ENCODE results near the gene CYP19A1.

The CYP19A1 gene

DNA sequence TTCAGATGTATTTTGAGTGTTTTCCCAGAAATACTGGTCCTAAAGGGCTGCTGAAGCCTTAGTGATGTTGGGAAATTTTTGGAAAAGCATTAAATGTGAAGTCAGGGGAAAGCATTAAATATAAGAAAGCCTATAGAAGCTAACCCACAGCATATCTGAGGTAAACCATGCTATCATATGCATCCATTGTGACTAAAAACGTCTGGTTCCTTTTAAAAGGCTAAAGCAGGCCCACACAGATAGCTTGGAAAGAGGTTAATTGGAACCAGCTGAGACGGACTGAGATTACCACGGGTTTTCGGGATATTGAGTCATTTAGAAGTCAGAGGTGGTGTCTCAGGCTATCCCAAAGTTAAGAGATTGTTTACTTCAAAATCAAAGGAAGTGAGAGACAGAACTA is 78.2 kb downstream of the CYP19A1 start:
- no peak for DNase-seq (ENCODE audit: low spot score)

DNA sequence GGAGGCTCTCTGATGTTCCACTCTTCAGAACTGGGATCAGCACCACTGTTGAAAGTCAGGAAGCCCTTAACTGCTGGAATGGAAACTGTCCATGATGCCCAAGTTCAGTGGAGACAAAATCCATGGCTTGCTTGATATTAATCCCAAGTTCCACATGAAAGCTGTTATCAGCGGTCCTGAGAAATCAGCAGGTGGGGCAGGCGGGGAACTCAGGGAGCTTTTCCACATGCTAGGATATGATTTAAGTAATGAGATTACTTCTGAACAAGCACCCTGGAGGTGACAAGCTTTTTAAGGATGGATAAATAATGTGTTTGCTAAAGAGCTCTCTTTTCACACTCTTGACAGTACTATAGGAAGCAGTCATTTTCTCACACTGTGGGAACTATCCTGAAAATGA is 82.9 kb downstream of the CYP19A1 start:
- no peak for DNase-seq (ENCODE audit: low spot score)

DNA sequence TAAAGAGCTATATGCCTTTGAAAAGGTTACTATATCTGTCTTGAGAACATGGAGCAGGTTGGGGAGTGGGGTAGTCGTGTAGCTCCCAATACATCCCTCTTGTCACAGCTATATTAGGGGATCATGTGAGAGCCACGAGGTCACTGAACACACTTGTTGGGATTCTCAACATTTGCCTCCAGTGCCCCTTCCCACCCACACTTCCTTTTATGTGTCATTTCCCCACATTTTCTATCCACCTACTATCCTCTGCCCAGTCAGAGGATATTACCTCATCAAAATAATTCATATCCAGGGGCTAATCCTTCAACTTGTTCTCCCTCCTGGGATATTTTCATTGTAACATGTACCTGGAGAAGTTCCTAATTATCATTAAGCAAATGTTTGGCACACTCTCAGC is 85.0 kb downstream of the CYP19A1 start:
- no peak for DNase-seq (ENCODE audit: low spot score)

DNA sequence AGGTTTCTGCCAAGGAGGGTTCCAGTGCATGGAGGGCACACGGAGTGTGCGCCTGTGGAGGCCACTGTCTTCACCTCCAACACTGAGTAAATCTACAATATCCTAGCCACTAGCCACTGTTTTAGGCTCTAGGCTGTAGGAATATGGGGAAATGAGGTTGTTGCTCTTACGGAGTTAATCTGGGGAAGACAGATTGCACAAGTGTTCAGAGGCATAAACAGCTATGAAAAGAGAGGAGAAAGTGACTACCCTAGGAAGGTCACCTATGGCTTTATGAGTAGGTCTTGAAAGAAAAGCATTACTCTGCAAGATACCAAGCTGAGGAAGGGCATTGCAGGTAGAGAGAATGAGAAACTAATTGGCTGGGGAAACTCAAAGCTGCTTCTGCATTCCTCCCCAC is 85.7 kb downstream of the CYP19A1 start:
- DNase-seq (ENCODE audit: low spot score) = no peak

DNA sequence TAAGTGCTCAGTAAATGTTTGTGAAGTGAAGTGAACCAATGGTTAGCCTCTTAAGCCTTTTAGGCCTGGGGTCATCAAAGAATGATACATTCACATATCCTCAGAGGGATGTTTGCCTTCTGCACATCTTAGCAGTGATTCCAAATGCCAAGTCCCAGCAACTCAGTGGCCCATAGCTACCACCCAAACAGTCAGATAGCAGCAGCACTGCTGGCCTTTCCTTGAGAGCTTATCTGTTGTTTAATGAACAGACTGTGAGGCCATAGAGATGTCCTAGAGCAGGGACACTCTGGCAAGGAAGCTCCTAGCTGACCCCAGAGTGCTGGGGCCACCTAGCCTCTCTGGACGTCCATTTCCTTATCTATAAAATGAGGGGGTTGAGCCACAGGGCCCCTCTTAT is 86.8 kb downstream of the CYP19A1 start:
- no peak for DNase-seq (ENCODE audit: low spot score)

DNA sequence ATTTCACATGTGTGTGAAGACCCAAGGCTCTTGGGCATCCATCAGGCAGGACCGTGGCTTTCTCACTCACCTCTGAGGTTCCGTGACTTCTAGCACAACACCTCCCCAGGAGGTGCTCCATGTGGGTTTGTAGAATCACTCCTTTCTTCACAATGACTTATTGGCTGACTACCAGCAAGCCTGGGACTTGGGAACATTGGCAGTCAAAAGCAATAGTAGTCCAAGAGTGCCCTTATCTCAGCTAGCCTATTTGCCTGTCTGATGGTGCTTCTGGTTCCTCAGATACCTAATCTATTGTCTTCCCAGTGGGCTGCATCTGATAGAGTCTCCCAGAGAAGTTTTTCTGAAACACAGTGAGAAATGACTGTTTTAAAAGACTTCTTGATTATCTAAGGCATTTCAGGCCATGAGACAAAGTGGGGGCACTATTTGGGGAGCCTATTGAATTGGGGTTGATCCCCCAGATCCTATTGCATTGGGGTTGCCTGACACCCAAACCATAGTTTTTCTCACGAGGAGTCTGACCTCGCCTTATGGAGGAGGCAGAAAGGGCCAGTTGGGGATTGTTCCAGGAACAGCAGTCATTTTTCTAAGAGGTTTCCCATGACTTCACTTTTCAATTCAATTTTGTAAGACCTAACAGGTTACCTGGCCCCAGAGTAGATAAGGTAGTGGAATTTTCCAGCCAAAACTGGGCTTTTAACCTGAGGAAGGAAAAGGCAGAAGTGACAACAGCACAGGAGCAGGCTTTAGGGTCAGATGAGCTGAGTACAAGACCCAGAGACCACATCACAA is 88.0 kb downstream of the CYP19A1 start:
- no peak for DNase-seq (ENCODE audit: low spot score)

DNA sequence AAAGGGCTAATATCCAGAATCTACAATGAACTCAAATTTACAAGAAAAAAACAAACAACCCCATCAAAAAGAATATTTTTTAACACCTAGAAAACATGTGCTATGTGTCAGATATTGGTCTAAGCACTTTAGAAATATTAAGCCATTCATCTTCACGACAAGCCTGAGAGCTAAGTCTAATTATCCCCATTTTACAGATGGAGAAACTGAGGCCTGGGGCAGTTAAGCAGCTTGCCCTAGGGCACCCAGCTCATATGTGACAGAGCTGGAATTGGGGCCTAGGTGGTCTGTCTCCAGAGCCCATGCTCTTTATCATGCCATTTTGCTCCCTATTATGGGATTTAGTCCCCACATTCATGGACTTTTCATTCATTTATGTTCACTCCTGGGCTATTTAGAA is 92.8 kb downstream of the CYP19A1 start:
- DNase-seq (ENCODE audit: low spot score) = no peak

DNA sequence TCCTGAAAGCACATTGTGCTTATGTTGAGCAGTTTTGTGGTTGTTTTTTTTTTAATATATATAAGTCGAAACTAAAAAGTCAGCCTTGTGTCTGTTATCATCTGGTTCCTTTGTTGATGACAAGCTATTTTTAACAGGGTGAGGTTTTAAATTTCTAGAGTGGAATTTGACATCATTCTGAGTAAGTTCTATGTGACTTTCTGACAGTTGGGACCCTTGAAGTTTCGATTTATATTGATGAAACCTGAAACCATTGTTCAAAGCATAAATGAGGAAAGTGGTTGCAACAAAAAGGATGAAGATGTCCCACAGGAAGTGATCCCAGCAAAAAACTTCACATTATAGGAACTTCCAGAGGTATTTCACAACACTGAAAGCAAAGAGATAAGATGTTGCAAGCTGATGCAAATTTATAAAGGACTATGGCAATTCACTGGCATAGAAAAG is 94.0 kb downstream of the CYP19A1 start:
- no peak for DNase-seq (ENCODE audit: low spot score)

DNA sequence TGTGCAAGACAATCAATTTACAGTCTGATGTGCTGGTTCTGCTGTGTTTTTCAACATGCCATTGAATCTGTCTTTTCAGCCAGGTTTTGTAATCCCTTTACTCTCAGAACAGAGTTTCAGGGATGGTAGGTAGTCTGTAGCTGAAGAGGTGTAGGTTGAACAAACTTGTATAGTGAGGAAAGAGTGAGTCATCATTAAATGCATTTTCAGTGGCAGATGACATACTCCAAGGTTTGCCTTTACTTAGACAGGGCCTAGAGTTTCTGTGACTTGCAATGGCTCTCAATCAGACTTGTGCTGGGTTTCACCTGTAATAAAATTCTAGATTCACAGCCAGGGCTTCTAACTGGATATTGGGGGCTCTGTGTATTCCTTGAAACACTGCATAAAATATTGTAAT is 94.6 kb downstream of the CYP19A1 start:
- DNase-seq (ENCODE audit: low spot score) = no peak

DNA sequence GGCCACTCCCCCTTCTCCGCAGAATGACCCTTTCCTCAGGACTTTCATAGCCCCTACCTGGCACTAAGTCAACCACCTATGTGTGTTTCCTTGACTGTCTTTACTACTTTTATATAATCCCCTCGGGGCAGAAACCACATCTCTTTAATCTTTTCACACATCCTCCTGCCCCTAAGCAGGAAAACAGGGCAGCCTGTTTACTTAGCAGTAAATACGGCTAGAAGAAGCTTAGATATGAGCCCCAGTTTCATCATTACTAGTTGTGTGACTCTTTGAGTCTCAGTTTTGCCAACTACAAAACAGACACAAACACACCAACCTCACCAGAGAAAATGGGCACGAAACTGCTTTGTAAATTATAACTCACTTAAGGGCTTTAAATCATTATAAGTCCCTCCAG is 98.3 kb downstream of the CYP19A1 start:
- no peak for DNase-seq (ENCODE audit: low spot score)

DNA sequence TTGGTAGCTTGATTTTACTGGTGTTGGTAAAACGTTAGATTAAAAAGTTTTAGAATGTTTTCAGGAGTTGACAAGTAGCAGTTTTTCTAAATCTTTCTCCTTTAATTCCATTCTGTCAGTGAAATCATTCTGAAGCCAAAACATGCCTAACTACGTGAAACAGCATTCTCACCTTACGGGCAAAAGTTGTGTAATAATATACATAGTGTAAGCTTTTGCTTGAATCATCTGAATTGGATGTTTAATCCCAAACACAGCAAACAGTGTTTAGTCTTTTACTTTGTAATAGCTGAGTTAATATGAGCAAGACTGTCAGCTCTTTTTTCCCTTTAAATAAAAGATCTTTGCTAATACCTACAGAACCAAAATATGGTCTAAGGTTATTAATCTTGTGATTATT is 100.6 kb downstream of the CYP19A1 start:
- no peak for DNase-seq (ENCODE audit: low spot score)

DNA sequence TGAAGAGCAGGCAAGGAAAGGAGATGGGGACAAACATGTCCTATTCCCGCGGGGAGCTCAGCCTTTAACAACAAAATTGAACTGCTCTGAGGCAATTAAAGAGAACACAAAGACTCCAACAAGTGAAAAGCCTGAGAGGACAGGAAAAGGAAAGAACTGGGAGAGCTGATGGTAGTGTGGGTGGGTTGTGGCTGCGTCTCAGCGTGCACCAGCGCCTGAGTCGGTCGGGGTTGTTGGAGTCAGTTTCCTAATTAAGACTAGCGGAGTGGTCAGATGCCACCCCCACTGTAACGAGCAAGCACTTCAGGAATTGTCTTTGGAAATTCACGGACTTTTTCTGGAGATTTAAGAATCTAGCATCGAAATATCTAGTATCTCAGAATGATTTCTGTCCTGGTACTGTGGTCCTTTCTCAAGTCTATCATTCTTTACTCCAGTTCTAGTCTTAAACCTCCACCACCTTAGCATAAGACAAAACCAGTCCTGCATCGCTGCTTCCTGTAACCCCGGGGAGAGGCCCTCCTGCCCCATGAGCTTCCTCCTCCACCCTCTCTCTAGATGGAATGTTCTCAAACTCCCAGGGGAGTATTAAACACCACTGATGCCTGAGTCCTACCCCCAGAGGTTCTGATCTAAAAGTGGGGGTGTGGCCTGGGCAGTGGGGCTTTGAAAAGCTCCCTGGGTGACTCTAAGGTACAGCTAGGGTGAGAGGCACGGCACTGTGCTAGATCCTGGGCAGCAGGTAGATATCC is 104.0 kb downstream of the CYP19A1 start:
- DNase-seq (ENCODE audit: low spot score) = no peak

DNA sequence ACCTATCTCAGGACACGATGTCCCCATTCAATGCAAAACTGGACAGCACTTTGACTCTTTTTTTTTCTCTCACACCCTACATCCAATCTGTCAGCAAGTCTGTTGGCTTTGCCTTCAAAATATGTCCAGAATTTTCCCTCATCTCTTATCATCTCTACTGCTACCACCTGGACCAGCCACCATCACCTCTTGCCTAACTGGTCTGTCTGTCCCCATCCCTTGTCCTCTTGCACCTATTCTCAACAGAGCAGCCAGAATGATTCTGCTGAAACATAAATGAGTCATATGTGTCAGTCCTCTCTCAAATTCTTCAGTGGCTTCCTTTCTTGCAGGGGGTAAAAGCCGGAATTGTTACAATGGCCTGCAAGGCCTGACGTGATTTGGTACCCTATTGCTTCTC is 105.8 kb downstream of the CYP19A1 start:
- no peak for DNase-seq (ENCODE audit: low spot score)

DNA sequence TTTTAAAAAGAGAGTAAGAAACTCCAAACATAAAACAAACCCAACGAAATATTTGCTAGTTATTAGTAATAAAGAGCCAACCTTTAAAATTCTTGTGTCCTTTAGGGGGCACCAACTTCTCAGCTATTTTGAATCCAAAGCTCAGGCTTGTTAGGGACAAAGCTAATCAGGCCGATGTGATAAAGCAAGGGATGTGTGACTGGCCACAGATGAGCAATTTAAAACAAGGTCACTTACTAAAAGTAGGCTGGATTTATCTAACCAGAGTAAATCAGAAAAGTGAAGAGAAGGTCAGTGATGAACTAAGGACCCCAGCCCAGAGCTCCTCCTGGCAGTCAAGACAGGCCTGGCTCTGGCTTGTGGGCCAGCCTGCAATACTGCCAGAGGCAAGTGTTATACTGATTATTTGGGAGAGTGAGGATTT is 108.5 kb downstream of the CYP19A1 start:
- DNase-seq (ENCODE audit: low spot score) = peak; percentile 35

DNA sequence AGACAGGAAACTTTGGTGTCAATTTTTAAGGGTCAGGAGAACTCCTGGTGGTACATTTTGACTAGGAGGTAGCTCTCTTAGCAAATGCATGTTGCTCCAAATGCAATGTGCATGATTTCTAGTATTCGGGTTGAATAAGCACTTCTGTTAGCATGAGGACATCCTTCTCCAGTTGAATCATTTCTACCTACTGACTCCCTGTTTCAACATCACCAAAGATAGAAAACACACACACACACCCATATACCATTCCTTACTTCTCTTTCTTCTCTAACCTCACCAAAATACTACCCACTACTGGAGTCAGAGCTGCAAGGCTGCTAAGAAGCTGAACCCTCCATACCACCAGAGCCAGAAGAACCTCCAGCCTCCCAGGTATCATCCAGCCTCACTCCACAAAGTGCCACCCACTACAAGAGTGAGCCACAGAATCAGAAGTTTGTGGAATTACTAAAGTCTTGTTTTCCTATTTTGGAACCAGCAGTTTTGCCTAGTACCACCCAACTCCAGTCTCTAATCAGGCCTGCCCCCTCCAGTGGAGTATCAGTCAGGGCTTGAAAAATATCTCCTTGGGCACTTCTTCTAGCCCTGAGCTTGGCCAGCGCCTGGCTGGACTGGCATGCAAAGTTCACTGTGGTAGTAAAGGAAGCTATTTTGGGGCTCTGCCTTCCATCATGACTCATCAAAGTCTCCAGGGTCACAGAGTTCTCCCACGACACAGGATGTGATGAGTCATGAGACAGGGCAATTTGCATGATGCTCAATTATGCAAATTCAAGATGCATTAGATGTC is 110.3 kb downstream of the CYP19A1 start:
- peak; percentile 41 for DNase-seq (ENCODE audit: low spot score)

DNA sequence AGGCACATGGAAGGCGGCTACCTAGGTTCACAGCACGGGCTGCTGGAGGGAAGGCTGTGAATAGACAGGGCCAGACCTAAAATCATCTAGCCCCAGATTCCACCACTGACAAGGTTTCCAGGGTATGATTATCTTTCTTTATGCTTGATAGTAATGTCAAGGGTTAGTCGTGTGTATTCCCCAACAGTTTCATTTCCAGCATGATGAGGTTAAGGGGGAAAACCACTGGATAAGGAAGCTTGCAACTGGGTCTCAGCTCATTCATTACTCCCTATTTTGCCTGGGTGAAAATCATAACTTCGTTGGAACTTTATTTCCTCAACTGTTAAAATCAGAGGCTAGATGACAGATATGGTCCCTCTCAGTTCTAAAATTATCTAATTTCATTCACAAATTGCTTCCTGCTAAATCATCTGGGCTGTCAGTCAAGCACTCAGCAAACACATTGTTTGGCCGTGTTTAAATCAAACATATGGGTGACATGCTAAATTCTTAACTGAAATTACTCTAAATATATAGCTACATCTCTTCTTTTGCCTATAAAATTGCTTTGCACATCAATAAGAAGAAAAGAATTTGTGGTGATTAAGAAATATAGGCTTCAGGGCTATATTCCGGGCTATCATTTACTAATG is 111.7 kb downstream of the CYP19A1 start:
- no peak for DNase-seq (ENCODE audit: low spot score)

DNA sequence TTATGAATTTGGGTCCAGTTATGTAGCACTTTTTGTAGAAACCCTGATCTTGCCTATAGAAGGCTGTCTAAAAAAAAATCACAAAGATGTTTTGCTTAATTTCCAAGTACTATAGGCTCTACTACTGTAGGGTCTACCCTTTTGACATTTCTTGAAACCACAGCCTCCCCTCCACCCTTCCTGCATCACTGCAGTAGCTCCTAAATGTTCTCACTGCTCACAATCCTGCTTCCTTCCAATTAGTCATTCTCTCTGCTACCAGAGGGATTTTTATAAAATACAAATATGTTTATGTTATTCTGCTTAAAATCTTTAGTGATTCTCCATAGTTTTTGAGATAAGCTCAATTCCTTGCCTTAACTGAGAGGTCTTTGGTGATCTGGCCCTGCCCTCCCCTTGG is 114.0 kb downstream of the CYP19A1 start:
- DNase-seq (ENCODE audit: low spot score) = no peak

DNA sequence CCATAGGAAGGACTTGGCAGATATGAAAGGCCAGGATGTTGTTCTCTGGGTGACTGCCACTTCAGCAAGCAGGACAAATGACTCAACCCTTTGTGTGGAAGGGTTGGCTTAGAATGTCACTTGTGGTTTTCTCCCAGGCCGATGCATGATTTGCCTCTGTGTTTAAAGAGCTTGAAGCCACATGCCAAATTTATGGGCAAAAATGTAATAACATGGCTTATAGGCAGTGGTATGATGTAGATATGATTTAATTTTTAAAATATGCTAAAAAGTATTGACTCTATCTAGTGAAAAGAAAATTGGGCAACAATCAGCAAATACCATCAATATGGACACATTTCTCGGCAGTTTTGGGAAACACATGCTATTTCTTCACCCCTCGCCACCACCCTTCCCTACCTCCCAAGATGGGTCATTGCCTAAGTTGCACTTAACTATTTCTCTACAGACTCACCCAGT is 114.6 kb downstream of the CYP19A1 start:
- DNase-seq (ENCODE audit: low spot score) = no peak

DNA sequence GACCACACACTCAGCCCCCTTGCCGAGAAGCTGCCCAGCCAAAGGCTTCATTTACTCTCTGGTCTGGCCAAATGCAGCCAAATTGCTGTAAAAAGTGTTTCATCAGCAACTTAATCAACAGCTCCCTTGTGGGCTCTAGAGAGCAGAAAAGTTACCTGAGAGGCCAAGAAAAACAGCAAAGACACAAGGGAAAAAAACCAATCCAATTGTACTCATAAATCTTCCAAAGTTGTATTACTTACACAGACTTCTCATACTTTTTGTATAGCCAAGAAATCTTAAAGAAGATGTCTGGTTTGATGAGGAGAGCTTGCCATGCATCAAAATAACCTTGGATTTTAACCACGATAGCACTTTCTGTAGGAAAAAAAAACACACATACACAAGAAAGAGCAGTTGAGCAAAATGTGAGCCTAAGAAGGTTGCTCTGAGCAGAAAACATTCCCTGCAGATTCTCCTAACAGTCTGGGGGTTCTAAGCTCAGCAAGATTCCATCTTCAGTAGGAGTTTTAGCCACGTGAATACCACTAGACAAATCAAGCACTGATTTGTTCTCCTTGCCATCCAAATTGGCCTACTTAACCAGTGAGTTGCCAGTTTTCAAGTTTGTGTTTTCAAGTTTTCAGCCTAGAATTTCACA is 120.0 kb downstream of the CYP19A1 start:
- no peak for DNase-seq (ENCODE audit: low spot score)

DNA sequence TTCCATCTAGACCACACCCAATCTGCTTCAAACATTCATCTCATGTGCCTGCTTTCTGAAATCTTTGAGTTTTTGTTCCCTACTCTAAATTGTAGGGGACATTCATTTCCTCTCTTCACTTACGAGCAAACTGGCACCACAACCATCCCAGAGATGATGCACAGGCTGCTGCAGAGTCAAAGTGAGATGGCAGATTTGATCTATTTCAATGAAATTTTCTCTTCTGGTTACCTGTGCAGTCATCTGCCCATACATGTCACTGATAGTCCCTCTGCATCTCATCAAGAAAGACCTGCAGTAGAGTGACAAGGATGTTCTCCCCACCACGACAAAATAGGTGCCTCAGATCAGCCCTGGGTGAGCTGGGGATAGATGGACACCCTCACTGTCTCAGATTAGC is 125.5 kb downstream of the CYP19A1 start:
- no peak for DNase-seq (ENCODE audit: low spot score)

DNA sequence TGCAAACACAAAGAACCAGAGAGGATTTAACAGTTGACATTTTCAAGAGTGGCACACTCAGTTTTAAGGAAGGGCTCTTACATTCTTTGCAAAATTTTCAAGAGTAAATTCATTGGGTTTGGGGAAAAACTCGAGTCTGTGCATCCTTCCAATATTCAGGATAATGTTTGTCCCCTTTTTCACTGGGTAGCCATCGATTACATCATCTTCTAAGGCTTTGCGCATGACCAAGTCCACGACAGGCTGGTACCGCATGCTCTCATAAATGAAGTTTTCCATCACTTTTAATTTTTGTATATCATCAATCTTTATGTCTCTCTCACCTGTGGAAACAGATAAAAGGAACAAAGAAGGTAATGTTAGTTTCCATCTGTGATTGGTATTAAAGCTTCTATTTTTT is 126.2 kb downstream of the CYP19A1 start:
- DNase-seq (ENCODE audit: low spot score) = no peak

Measured in iPS-NIHi11 (cell line).